K562 (cell line): Measurements from ENCODE around the gene STXBP4. TPM values are rescaled to one million over a fixed set of nuclear protein-coding genes. Genes with fewer than 3 reads are reported as not detected.

Experiments
- CGGBP1 ChIP-seq: fragments of 250-450 bp; sonication (Bioruptor Pico); IDR thresholded peaks from 2 replicates; pipeline ENCODE4 v1.9.0; 2021; ENCODE audit warnings: mild to moderate bottlenecking
- ELK1 ChIP-seq: sonication (generic); formaldehyde crosslinking; IDR thresholded peaks from 2 replicates; pipeline ENCODE4 v1.8.1; 2022; ENCODE audit warnings: missing genetic modification reagents
- ESRRB ChIP-seq: fragments of 250-450 bp; sonication (Bioruptor Pico); IDR thresholded peaks from 2 replicates; pipeline ENCODE4 v1.5.0; 2020; ENCODE audit warnings: mild to moderate bottlenecking, moderate library complexity, borderline replicate concordance
- GTF3C2 ChIP-seq: IDR thresholded peaks from 3 replicates; pipeline ENCODE4 v1.6.1; 2011; ENCODE audit warnings: borderline replicate concordance, mild to moderate bottlenecking, moderate library complexity; ENCODE audit not compliant: insufficient read length; ENCODE audit errors: extremely low read depth
- JUN ChIP-seq, 2 experiments: sonication (generic) in 1 of 2; formaldehyde crosslinking in 1 of 2; IDR thresholded peaks; 2 replicates each; pipeline versions ENCODE4 v1.6.1 to v1.8.0; 2012 to 2022; ENCODE audit warnings: borderline replicate concordance in 2 of 2, mild to moderate bottlenecking in 2 of 2, improper control_type of control experiment in 1 of 2, low read depth in 1 of 2, low read length in 1 of 2, missing genetic modification reagents in 1 of 2
- KLF6 ChIP-seq: fragments of 250-450 bp; sonication (Bioruptor Pico); IDR thresholded peaks from 2 replicates; pipeline ENCODE4 v1.4.0; 2020; ENCODE audit warnings: mild to moderate bottlenecking, moderate library complexity, borderline replicate concordance
- NFXL1 ChIP-seq: fragments of 450-650 bp; formaldehyde crosslinking; IDR thresholded peaks from 2 replicates; pipeline ENCODE4 v1.4.0; 2021; ENCODE audit warnings: mild to moderate bottlenecking
- SLC30A9 ChIP-seq: fragments of 250-450 bp; sonication (Bioruptor Pico); IDR thresholded peaks from 2 replicates; pipeline ENCODE4 v1.8.0; 2022; ENCODE audit warnings: mild to moderate bottlenecking, moderate library complexity
- TEAD2 ChIP-seq: fragments of 450-650 bp; IDR thresholded peaks from 2 replicates; pipeline ENCODE4 v1.6.1; 2016; ENCODE audit warnings: missing genetic modification characterization, control low read depth, missing compliant biosample characterization
- ZBTB17 ChIP-seq: fragments of 450-650 bp; formaldehyde crosslinking; IDR thresholded peaks from 2 replicates; pipeline ENCODE4 v1.4.0; 2020; ENCODE audit warnings: mild to moderate bottlenecking
- polyA plus RNA-seq, 8 experiments: library from polyadenylated mRNA; depleted of rRNA in 4 of 8; stranded (reverse) in 5 of 8; unstranded in 3 of 8; fragments of >200 nt; fragmentation: Nextera tagmentation in 2 of 8; fragmentation: Illumina TruSeq in 1 of 8; extraction: Ambion mirVana in 2 of 8; extraction: Trizol in 1 of 8; gene quantifications; 2 replicates each; pipeline versions ENCODE4 v1.2.1 to v1.2.3, GENCODE V29; 2011 to 2014; ENCODE audit warnings: inconsistent platforms in 1 of 8, missing spikeins in 1 of 8
- total RNA-seq, 7 experiments: library from RNA; depleted of rRNA in 6 of 7; stranded (reverse); fragments of >200 nt in 6 of 7; fragmentation: Illumina TruSeq in 2 of 7; extraction: Trizol in 2 of 7; gene quantifications; 2 replicates each; pipeline versions ENCODE4 v1.2.1 to v1.2.3, GENCODE V29; 2011 to 2021; ENCODE audit warnings: low replicate concordance in 1 of 7

The STXBP4 gene
- total and polyA plus RNA-seq, 9 of the 15 experiments (the other 6 are each of a cell fraction or from before 2014, with no cell fraction given) = 11.6 to 23.2 (median 18.5) TPM

GRCh38 chr17:54950116-54950515, 18.4 kb upstream of the STXBP4 start (continued):
- TF ChIP-seq GTF3C2 (no peak), CGGBP1 (CRISPR knock-in tag) (no peak), KLF6 (no peak), NFXL1 (CRISPR knock-in tag) (no peak), ZBTB17 (CRISPR knock-in tag) (no peak), SLC30A9 (no peak), ELK1 (CRISPR knock-in tag) (no peak), TEAD2 (tag) (no peak), ESRRB (CRISPR knock-in tag) (no peak), JUN (IDR thresholded peaks at IDR 0.05; ENCODE audit: borderline replicate concordance, low read depth, low read length) (no peak), JUN (CRISPR knock-in tag; IDR thresholded peaks at IDR 0.05; ENCODE audit: borderline replicate concordance) (no peak)
